KOPT-K1 (cell line): Measurements from ENCODE around the gene ATP1A3.
"Not testable (repeated sequence)": the region's sequence is repeated elsewhere in the genome, so short reads cannot be mapped to it uniquely, and the experiment has no call there.

Source experiments
- H3K27ac ChIP-seq: fragments of 200-600 bp; sonication (generic); 2 replicates; pipeline ENCODE4 v1.5.1; 2016; ENCODE audit warnings: antibody characterized with exemption, mild to moderate bottlenecking, low read depth, low read length; ENCODE audit not compliant: poor library complexity, severe bottlenecking
- H3K36me3 ChIP-seq: fragments of 200-600 bp; sonication (generic); 2 replicates; pipeline ENCODE4 v1.5.1; 2017; ENCODE audit warnings: antibody characterized with exemption, mild to moderate bottlenecking, low read length, moderate library complexity; ENCODE audit not compliant: insufficient read depth
- H3K9me3 ChIP-seq: fragments of 200-600 bp; sonication (generic); 2 replicates; pipeline ENCODE4 v1.5.1; 2017; ENCODE audit warnings: antibody characterized with exemption, low read length, mild to moderate bottlenecking; ENCODE audit not compliant: insufficient read depth, poor library complexity, severe bottlenecking

The ATP1A3 gene

GRCh38 chr19:41997121-41997850 lies 3.3 kb upstream of the ATP1A3 start:
- H3K36me3 ChIP-seq: no peaks in the 10 kb centered on the region
- no peaks in the 10 kb centered on the region for H3K9me3 ChIP-seq
- no peak overlapping the region for H3K27ac ChIP-seq

DNA sequence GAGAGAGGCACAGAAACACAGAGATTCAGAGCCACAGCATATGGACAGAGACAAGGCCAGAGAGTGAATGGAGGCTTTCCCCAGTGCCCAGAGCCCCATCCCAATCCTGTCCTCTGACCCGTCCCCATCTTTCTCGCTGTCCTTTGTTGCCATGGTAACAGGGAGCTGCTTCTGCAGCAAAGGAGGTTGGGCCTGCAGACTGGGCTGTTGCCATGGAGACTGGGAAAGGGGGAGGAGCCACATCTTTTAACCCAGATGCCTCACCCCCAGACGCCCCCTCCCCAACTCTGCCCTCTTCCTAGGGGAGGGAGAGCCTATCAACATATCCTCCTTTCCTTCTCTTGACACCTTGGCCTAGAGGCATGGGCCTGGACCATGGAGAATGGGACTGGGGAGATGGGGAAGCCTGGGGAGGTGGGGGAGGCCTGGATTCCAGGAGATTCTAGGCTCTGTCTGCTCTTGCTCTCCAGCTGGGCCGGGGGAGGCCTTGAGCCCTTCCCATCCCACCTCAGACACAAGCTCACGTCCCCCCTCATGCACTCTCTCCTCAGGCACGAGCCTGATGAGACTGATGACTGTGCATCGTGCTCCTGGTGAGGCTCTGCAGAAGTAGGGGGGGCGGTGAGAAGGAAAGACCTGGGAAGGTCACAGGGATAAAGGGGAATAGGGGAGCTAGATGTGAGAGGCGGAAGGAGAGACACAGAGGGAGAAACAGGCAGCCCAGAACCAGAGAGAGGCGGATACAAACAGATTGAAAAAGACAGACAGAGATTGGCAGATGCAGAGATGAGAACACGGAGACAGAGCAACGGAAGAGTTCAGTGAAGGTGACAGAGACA lies 2.1 kb upstream of the ATP1A3 start:
- Histone ChIP-seq H3K27ac (no peak overlapping the region), H3K36me3 (no peaks in the 10 kb centered on the region), H3K9me3 (no peaks in the 10 kb centered on the region)

DNA sequence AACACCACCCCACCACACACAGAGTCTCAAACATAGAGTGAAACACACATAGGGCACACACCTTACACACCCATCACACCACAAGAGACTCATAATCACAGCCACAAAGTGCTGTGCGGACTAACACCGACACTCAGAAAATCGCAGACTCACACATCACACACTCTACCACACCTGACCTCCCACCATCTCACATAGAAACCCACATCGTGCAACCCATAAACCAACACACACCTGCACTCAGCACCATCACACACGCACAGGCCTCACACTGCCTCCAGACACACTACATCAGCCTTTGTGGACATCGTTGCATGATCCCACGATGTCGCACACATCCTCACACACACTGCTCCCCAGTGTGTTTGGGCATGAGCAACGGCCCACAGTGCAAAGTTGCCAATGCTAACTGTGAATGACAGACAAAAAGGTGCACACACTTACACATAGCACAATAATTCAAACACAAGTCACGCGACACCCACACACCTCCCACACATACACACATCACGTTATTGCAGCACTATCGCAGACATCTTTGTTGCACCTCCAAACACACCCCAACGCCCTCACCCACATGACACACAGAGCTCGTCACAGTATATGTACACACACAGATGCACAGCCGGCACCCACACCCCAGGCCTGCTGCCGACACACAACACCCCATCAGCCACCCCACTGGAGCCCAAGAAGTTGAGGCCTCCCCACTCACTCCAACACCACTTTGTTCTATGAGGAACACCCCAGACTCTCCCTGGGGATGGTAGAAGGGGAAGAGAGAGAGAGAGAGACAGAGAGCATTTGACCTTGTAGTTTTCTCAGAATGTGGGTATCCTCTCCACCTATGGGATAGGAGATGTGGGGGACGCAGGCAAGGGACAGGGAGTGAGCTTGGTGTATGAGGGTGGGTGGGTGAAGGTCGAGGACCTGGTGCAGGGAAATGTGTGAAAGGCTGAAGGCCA lies 1.2 kb upstream of the ATP1A3 start:
- no peaks in the 10 kb centered on the region for H3K36me3 ChIP-seq
- no peaks in the 10 kb centered on the region for H3K9me3 ChIP-seq
- no peak overlapping the region for H3K27ac ChIP-seq

- no peaks in the 10 kb centered on the region for H3K9me3 ChIP-seq
- no peaks in the 10 kb centered on the region for H3K36me3 ChIP-seq
Observed at GRCh38 chr19:41994521-41994971, 516 bp upstream of the ATP1A3 start.

DNA sequence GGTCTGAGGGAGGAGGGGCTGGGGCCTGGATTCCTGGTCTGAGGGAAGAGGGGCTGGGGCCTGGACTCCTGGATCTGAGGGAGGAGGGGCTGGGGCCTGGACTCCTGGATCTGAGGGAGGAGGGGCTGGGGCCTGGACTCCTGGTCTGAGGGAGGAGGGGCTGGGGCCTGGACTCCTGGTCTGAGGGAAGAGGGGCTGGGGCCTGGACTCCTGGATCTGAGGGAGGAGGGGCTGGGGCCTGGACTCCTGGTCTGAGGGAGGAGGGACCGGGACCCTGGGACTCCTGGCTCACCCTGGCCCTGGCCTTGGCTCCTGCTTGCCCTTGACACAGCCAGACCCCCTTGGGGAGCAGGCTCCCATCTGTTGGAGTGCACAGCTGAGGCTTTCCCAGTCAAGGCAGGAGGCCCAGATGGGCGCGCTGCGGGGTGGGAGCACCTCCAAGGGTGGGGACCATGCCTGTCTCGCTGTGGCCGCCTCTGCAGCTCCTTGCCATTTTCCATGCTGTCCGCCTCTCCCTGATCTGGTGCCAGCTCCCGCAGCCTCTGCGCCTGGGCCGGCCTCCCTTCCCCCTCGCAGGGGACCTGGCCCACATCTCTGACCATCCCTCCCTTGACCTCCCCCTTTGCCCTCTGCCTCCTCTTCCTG lies 2.0 kb downstream of the ATP1A3 start:
- H3K27ac ChIP-seq: not testable (repeated sequence)

More at GRCh38 chr19:41994521-41994971, 516 bp upstream of the ATP1A3 start:
- H3K27ac ChIP-seq: no peak overlapping the region

DNA sequence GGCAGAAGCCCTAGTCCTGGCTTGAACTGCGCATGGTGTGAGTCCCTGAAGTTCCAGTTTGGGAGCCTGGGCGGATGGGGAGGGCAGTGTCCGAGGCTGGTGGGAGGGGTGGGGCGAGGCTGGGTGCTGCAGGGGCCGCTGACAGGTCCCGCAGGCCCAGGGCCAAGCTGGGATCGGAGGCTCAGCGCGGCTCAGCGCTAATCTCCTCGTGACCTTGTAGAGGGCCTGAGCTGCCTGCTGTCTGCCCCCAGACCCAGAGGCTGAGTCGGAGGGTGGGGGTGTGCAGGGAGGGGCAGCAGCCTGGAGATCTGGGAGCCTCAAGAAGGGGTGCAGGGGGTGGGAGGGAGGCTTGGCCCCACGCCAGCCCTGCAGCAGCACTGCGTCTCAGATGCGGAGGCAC lies 3.0 kb downstream of the ATP1A3 start:
- Histone ChIP-seq H3K9me3 (no peaks in the 10 kb centered on the region), H3K36me3 (no peaks in the 10 kb centered on the region; the same call in 1 of the 2 replicates), H3K27ac (no peak overlapping the region)

More for the DNA sequence above, 2.0 kb downstream of the ATP1A3 start:
- H3K9me3 ChIP-seq, H3K36me3 ChIP-seq: not testable (repeated sequence)

DNA sequence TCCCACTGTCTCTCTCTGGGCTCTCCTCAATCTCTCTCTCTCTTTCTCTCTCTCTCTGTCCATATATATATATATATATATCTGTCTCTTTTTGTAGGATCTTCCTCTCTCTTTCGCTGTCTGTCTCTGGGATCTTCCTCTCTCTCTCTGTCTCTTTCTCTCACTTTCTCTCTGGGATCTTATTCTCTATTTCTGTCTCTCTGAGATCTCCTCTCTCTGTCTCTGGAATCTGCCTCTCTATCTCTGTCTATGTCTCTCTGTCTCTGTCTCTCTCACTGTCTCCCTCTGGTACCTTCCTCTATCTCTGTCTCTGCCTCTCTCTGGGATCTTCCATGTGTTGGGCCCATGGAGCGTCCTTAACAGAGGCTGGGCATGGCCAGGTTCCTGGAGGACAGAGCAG lies 3.4 kb downstream of the ATP1A3 start:
- Histone ChIP-seq H3K9me3 (no peaks in the 10 kb centered on the region), H3K36me3 (no peaks in the 10 kb centered on the region; the same call in 1 of the 2 replicates), H3K27ac (no peak overlapping the region)

- no peaks in the 10 kb centered on the region; the same call in 1 of the 2 replicates for H3K36me3 ChIP-seq
- no peak overlapping the region for H3K27ac ChIP-seq
- H3K9me3 ChIP-seq: no peaks in the 10 kb centered on the region
Observed at GRCh38 chr19:41990028-41990427, 4.0 kb downstream of the ATP1A3 start.

- no peaks in the 10 kb centered on the region for H3K9me3 ChIP-seq
- H3K36me3 ChIP-seq: no peaks in the 10 kb centered on the region; the same call in 1 of the 2 replicates
- no peak overlapping the region for H3K27ac ChIP-seq
Observed at GRCh38 chr19:41988947-41989346, 5.1 kb downstream of the ATP1A3 start.

DNA sequence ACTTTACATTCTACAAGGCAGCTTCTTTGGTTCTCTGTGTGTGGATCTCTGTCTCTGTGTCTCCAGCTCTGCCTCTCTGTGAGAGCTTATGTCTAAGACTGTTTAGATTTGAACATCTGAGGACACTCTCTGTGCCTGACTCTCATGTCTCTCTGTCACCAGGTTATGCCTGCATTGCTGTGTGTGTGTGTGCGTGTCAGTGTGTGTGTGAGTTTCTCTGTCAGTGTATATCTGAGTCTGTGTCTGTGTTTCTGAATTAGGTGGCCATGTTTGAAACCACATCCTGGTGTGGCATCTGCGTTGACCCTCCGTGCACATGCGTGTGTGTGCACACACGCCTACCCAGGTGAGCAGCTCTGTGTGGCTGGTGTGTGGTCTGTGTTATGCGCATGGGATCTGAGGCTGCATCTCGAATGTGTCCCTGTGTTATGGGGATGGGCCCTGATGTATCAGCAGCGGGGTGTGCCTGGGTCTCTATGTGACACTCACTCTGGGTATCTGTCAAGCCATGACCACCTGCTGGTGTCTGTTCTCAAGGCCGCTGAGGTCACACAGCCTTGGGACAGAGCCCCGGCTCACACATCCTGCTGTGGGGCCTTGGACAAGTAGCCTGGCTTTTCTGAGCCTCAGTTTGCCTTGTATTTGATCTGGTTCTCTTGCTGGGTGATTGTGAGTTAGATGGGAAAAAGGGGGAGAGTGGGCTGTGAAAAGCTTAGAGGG lies 6.7 kb downstream of the ATP1A3 start:
- Histone ChIP-seq H3K36me3 (no peaks in the 10 kb centered on the region; the same call in 1 of the 2 replicates), H3K27ac (no peak overlapping the region)

GRCh38 chr19:41984961-41985360 lies 9.1 kb downstream of the ATP1A3 start:
- Histone ChIP-seq H3K9me3 (no peaks in the 10 kb centered on the region), H3K36me3 (no peaks in the 10 kb centered on the region; the same call in 1 of the 2 replicates), H3K27ac (no peak overlapping the region)

More for the DNA sequence above, 6.7 kb downstream of the ATP1A3 start:
- H3K9me3 ChIP-seq: no peaks in the 10 kb centered on the region

DNA sequence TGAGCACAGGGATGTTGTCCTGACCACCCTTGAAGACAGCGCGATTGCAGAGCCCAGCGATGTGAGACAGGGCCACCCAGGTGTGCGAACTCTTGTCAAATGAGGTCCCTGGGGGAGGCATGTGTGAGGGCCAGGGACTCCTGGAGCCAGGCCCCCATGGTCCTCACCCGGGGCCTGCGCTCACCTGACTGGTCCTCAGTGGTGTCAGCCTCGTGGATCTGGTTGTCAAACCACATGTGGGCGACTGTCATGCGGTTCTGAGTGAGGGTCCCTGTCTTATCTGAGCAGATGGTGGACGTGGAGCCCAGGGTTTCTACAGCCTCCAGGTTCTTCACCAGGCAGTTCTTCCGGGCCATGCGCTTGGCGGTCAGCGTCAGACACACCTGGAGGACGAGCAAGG lies 12.3 kb downstream of the ATP1A3 start:
- Histone ChIP-seq H3K27ac (no peak overlapping the region), H3K9me3 (no peaks in the 10 kb centered on the region)

DNA sequence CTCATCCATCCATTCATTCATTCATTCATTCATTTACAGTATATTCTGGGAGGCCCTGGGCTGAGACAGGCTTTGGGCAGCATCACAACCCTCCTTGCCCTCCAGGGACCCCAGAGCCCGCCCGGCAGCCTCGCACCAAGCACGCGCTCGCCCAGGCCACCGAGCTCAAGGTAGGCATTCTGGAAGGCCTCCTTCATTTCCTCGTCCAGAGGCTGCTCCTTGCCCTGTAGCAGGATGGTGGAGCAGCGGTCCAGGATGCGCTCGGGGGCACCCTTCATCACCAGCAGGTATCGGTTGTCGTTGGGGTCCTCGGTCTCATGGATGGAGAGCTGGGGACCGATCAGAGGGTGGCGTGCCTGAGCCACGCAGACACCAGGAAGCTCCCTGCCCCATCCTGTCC lies 15.6 kb downstream of the ATP1A3 start:
- Histone ChIP-seq H3K9me3 (no peaks in the 10 kb centered on the region), H3K36me3 (no peaks in the 10 kb centered on the region)

More for the DNA sequence above, 12.3 kb downstream of the ATP1A3 start:
- no peaks in the 10 kb centered on the region for H3K36me3 ChIP-seq

GRCh38 chr19:41977916-41978315 lies 16.1 kb downstream of the ATP1A3 start:
- Histone ChIP-seq H3K9me3 (no peaks in the 10 kb centered on the region), H3K36me3 (no peaks in the 10 kb centered on the region)

More for the DNA sequence above, 15.6 kb downstream of the ATP1A3 start:
- H3K27ac ChIP-seq: no peak overlapping the region

More at GRCh38 chr19:41977916-41978315, 16.1 kb downstream of the ATP1A3 start:
- H3K27ac ChIP-seq: no peak overlapping the region
